Keratinocyte (primary cell): ENCODE data around the gene GDPD1.
"Not testable (repeated sequence)": the region's sequence is repeated elsewhere in the genome, so short reads cannot be mapped to it uniquely, and the experiment has no call there.

ENCODE experiments used
- EZH2 ChIP-seq: IDR thresholded peaks from one replicate; pipeline ENCODE4 v1.6.1; 2012; ENCODE audit warnings: inconsistent platforms, mild to moderate bottlenecking, low read length, moderate library complexity
- TF ChIP-seq, protein P1 (sequence below), 3 experiments: IDR thresholded peaks in 1 of 3; conservative IDR thresholded peaks in 1 of 3; optimal IDR thresholded peaks in 1 of 3; 2 replicates in 2 of 3; 3 replicates in 1 of 3; pipeline versions ENCODE3 to v1.5.1; 2011; ENCODE audit warnings: low read length in 3 of 3, mild to moderate bottlenecking in 3 of 3, moderate library complexity in 2 of 3, control low read depth in 1 of 3, inconsistent platforms in 1 of 3; ENCODE audit not compliant: insufficient read depth in 2 of 3; ENCODE audit errors: extremely low read depth in 1 of 3

DNA sequence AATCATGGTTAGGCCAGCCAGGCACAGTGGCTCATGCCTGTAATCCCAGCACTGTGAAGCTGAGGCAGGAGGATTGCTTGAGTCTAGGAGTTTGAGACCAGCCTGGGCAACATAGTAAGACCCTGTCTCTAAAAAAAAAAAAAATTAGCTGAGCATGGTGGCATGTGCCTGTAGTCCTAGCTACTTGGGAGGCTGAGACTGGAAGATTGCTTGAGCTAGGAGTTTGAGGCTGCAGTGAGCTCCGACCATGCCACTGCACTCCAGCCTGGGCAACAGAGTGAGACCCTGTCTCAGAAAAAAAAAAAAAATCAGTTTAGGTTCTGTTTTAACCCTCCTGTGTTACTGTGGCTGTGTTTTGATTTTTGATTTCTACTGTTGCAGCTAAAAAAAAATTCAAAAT lies 8.3 kb downstream of the GDPD1 start:
- TF ChIP-seq, protein P1, sequence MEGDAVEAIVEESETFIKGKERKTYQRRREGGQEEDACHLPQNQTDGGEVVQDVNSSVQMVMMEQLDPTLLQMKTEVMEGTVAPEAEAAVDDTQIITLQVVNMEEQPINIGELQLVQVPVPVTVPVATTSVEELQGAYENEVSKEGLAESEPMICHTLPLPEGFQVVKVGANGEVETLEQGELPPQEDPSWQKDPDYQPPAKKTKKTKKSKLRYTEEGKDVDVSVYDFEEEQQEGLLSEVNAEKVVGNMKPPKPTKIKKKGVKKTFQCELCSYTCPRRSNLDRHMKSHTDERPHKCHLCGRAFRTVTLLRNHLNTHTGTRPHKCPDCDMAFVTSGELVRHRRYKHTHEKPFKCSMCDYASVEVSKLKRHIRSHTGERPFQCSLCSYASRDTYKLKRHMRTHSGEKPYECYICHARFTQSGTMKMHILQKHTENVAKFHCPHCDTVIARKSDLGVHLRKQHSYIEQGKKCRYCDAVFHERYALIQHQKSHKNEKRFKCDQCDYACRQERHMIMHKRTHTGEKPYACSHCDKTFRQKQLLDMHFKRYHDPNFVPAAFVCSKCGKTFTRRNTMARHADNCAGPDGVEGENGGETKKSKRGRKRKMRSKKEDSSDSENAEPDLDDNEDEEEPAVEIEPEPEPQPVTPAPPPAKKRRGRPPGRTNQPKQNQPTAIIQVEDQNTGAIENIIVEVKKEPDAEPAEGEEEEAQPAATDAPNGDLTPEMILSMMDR (optimal IDR thresholded peaks at IDR 0.05 in 1 of 3, IDR thresholded peaks at IDR 0.05 in 1 of 3, conservative IDR thresholded peaks at IDR 0.05 in 1 of 3; ENCODE audit: extremely low read depth in 1 of 3, insufficient read depth in 2 of 3, low read length in 3 of 3) = not testable (repeated sequence)
- TF ChIP-seq EZH2 = not testable (repeated sequence)
